GM18517 (cell line): ENCODE data around the gene HOXA9.

Experiments used
- ATAC-seq: cut with Tn5 transposase; IDR thresholded peaks from one replicate; pipeline ENCODE4 v1.9.1; 2021; ENCODE audit warnings: mild to moderate bottlenecking, moderate library complexity; ENCODE audit not compliant: unreplicated experiment

HOXA9 gene

DNA sequence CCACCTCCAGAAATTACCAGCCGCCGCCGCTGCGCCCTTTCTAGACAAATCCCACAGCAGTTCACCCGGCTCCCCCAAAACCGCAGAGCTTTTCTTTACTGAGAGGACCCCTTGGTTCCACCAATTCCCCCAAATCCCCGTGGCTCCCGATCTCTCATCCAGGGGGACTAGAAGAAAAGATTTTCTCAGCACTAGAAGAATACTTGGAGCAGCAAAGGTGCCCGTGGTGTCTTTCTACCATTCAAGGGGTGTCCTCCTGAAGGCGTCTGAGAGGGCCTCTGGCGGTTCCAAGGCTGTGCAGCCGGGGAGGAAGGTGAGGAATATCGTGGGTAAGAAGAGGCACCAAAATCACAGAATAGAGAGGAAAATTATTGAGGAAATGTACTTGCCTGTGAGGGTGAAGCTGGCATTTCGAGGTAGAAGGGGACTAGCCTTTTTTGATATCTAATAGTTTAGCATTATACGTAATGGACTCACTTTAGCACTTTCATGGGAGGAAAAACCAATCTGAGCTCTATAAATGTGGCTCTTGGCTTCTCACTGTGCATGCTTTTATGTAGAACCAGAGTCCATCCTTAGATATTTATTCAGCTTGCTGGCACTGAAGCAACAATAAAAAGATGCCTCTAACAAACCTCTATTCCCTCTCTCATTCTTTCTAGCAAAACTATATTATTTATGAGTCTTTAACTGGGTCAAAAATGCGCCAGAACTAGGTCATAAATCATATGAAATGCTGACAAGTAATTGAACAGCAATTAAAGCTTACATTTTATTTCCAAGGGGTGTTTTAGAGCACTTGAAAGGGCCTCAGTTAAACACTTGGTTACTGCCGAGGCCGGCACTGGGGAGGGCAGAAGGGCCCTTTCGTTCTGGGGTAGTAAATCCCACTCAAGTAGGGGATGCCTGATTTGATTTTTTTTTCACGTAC, 49.0 kb downstream of the HOXA9 start:
- ATAC-seq: no peak

DNA sequence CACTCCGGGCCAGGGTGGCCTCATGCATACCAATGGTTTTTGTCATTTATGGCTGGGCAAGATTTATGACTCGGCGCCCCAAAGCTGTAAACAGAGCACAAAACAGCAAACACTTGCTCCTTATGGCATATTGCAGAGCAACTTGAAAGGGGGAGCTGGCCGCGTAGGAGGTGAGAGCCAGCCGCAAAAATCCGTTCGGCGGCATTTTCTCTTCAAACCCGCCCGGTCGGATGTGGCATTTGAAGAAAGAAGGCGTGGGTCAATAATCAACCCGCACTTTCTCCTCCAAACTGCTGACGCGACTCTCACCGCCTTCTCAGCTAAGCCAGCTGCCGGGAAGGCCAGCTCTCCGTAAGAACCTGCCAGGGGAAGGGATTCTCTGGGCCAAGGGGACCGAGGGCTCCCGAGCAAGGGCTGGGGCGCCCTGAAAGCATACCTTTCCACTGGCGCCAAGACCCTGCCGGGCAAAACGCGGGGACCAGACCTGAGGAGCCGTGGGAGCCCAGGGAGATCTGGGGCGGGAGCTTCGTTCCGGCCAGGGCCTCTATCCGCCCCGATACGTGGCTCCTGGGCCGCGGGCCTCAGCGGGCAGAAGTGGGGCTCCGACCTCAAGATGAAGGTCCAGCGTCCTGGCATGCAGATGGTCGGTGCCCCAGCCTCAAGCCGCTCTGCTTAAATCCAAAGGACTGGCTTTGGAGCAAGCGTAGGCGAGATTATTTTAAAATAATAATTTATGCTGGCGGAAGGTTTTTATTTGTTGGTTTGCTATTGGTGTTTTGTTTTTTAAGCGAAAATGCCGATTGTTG, 49.9 kb downstream of the HOXA9 start:
- no peak for ATAC-seq

DNA sequence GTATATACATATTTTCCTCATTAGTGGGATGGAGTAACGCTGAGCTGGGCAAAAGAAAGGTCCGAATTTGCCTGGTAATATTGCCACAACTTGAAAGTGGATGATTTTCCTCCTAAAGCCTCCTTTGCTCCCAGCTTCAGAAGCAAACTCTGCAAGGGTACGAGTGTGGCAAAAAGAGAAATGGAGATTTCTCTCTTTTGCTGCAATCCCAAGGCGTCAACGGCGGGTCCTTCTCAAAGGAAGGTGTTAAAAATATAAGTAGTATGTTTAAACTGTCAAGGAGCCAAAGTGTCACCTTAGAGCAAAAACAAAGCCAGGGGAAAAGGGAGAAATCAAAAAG, 50.5 kb downstream of the HOXA9 start:
- ATAC-seq: no peak

DNA sequence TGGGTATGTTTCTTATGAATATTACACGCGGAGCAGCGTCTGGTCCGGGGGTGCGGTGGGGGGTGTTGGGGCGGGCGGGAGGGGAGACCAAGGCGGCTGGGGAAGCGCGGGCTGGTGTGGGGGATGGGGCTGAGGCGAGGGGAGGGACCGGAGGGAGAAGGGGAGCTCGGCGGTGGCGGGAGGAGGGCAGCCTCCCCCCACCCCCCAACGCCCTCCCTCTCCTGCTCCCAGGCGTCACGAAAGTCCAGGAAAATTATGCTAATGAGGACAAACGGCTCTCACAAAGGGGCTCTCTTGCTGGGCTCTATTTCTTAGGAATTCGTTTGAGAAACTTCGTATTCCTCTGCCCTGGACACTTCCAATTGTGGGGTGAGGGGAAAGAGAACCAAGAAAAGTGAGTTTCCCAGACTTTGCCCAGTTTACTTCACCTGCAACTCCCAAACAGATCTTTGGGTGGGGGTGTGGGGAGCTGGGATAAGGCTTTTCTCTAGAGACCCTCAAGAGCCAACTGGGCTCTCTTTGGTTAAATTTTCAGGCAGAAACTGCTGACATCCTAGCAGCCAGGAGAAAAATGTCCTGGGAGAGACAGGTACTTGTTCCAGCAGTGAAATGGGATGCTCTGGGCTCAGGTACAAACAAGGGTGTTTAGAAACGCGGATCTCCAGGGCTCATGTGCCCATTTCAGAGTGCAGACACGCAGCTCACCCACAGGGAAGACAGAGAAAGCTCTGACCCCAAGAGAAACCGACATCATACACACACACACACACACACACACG, 51.2 kb downstream of the HOXA9 start:
- no peak for ATAC-seq

DNA sequence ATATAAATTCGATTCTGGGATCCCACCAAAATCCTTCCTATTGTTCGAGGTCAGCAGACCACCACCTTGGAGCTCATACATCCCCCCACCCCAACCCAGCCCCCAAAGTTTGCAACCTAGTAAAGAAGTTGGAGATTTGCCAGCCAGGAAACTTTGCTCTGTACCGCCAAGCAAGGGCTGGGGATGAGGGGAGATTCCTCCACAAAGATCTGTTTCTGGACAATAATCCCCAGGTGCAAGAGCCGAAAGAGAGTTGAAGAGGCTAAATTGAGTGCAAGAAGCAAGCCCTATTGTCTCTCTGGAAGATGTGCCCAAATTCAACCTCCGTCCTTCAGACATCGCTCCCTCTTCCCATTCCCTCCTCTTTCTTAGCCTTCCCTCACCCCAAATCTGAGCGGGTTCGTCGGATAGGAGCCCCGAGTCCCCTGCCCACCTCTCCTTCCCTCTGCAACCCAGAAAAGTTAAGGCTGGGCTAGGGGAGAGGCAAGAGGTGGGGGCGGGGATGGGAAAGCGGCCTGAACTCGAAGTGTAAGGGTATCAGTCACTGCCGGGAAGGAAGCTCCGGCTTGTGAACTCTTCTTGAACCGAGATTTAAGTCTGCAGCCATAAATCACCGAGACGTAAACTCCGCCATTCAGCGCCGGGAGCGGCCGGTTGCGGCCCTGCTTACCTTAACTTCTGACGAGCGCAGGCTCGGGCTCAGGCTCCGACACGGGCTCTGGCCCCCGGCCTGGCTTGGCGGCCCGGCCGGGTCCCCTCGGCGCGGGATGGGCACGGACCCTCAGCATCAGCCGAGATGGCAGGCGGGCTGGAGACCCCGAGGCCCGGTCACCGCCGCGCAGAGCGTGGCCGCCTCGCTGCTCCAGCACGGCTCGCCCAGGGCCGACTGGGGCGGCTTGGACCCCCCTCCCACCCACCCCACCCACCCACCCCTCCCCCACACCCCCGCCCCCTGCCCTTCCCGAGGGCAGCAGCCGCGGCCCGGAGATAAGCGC, 52.1 kb downstream of the HOXA9 start:
- no peak for ATAC-seq
